ENCODE measurements around the gene DYNLRB1. TPM values are rescaled to one million over a fixed set of nuclear protein-coding genes. Genes with fewer than 3 reads are reported as not detected.

DYNLRB1 gene
- total and polyA plus RNA-seq, 8 donors = 17.3 to 224 (median 143) TPM

DNA sequence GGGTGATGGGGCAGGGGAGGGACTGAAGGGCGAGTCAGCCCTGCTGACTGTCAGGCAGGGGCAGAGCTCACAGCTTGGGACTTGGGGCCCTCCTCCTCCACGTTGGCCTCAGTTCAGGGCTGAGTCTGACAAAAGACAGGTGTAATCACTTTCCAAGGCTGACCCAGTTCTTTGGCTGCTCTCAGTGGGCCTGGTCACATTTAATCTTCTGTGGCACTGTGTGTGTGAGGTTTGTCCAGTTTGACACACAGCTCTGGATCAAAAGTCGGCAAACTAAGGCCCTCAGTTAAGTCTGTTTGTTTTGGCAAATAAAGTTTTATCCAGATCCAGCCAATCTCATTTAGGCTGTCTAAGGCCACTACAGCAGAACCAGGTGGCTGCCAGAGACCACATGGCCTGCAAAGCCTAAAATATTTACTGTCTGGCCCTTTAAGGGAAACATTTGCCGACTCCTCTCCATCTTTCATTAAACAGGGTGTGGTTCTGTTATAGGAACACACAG is 37.2 kb downstream of the DYNLRB1 start:
- peak overlapping the region; percentile 16 to 78 (median 48) for H3K27ac ChIP-seq

GRCh38 chr20:34557936-34558319 is 41.7 kb downstream of the DYNLRB1 start:
- peak in 1 of 2 donors; percentile 48 for DNase-seq
- TF ChIP-seq EP300 (IDR thresholded peaks at IDR 0.05) = no peak
- TF ChIP-seq CTCF (IDR thresholded peaks at IDR 0.05) = no peak
- no peak for TF ChIP-seq POLR2A (IDR thresholded peaks at IDR 0.05)
- TF ChIP-seq POLR2AphosphoS5 (IDR thresholded peaks at IDR 0.05) = no peak
- Histone ChIP-seq H3K9me3 (no peaks in the 10 kb centered on the region), H3K4me3 (peak overlapping the region; percentile 60 to 89 (median 76)), H3K27ac (peak overlapping the region; percentile 74 to 97 (median 95)), H3K27me3 (no peaks in the 10 kb centered on the region), H3K36me3 (peaks cover 0 to 3% (median 0%) of the 10 kb centered on the region in 4 donors), H3K4me1 (peaks cover 10 to 35% (median 29%) of the 10 kb centered on the region in 4 donors)
- WGBS, 5 donors = 21 to 28% (median 25%) methylated on average over 11 of the region's 11 CpGs
- intact Hi-C loops (cut with DNase I; ENCODE audit: low total_unique reads) = no loop called here

More for the DNA sequence above, 37.2 kb downstream of the DYNLRB1 start:
- Histone ChIP-seq H3K4me3 (no peak overlapping the region), H3K27me3 (no peaks in the 10 kb centered on the region), H3K36me3 (no peaks in the 10 kb centered on the region), H3K4me1 (peaks cover 0 to 30% (median 23%) of the 10 kb centered on the region in 4 donors), H3K9me3 (no peaks in the 10 kb centered on the region)
- WGBS, 5 donors = 17 to 33% (median 23%) methylated on average over 4 of the region's 4 CpGs
- TF ChIP-seq POLR2AphosphoS5 (IDR thresholded peaks at IDR 0.05) = peak in 1 of 3 donors; percentile 35
- no peak for TF ChIP-seq EP300 (IDR thresholded peaks at IDR 0.05)
- TF ChIP-seq CTCF (IDR thresholded peaks at IDR 0.05) = no peak
- no peak for TF ChIP-seq POLR2A (IDR thresholded peaks at IDR 0.05)
- DNase-seq = peak; percentile 41 to 77
- intact Hi-C loops (cut with DNase I; ENCODE audit: low total_unique reads) = no loop called here

GRCh38 chr20:34558320-34559218 is 42.3 kb downstream of the DYNLRB1 start, which contains the start of gene MAP1LC3A:
Gene MAP1LC3A (plus strand): TSS chr20:34558718. CDS start chr20:34558869, 151 bp downstream.
- Histone ChIP-seq H3K9me3 (no peaks in the 10 kb centered on the region), H3K4me3 (peak within 1 kb of the TSS; percentile 60 to 89 (median 76)), H3K27ac (peak within 1 kb of the TSS; percentile 74 to 97 (median 95)), H3K4me1 (peaks cover 10 to 29% (median 23%) of the 10 kb centered on the region in 4 donors), H3K36me3 (peaks cover 0 to 3% (median 0%) of the 10 kb centered on the region in 4 donors), H3K27me3 (no peaks in the 10 kb centered on the region)
- TF ChIP-seq POLR2AphosphoS5 (IDR thresholded peaks at IDR 0.05) (peak; percentile 62 to 90 (median 70)), EP300 (IDR thresholded peaks at IDR 0.05) (no peak)
- intact Hi-C loops (cut with DNase I; ENCODE audit: low total_unique reads) = no loop called here
- WGBS, 5 donors = 1 to 5% (median 4%) methylated on average over 40 to 103 of the region's 103 CpGs
- DNase-seq = peak; percentile 97 to 99

DNA sequence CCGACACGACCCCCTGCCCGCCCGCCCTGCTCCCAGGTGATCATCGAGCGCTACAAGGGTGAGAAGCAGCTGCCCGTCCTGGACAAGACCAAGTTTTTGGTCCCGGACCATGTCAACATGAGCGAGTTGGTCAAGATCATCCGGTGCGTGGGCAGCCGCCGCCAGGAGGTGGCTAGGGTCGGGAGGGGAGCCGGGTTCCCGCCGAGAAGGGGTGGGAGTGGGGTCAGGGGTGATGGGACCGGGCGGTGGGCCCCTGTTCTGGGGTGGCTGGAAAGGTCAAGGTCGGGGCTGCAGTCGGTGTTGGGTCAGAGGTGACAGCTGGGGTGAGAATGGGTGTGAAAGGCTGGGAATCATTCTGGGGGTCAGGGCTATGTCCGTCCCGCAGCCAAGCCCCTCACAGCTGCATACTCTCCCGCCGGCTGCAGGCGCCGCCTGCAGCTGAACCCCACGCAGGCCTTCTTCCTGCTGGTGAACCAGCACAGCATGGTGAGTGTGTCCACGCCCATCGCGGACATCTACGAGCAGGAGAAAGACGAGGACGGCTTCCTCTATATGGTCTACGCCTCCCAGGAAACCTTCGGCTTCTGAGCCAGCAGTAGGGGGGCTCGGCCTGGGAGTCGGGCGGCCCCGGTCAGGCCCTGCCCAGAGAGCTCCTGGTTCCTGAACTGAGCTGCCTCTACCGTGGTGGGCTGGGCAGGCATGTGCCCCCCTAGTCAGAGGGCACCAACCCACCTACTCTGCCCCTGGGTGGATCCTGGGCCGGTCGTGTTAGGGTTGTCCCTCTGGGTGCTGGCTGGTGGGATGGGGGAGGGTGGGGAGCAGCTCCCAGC is 43.3 kb downstream of the DYNLRB1 start:
- Histone ChIP-seq H3K27ac (peak overlapping the region; percentile 74 to 97 (median 95)), H3K9me3 (no peaks in the 10 kb centered on the region), H3K4me3 (peak overlapping the region; percentile 60 to 89 (median 76)), H3K27me3 (no peaks in the 10 kb centered on the region), H3K4me1 (peaks cover 10 to 24% (median 18%) of the 10 kb centered on the region in 4 donors), H3K36me3 (peaks cover 0 to 4% (median 0%) of the 10 kb centered on the region in 4 donors)
- WGBS, 5 donors = 53 to 64% (median 62%) methylated on average over 28 to 43 of the region's 43 CpGs
- DNase-seq = peak in 1 of 2 donors; percentile 58
- intact Hi-C loops (cut with DNase I; ENCODE audit: low total_unique reads) = no loop called here
- TF ChIP-seq POLR2AphosphoS5 (IDR thresholded peaks at IDR 0.05) = no peak
- no peak for TF ChIP-seq CTCF (IDR thresholded peaks at IDR 0.05)
- no peak for TF ChIP-seq EP300 (IDR thresholded peaks at IDR 0.05)
- TF ChIP-seq POLR2A (IDR thresholded peaks at IDR 0.05) = no peak
